GM12872 (cell line): ENCODE data around the gene DHRS3.

Source experiments
- CTCF ChIP-seq: IDR thresholded peaks from 3 replicates; pipeline ENCODE4 v1.5.1; 2011; ENCODE audit warnings: low read depth, mild to moderate bottlenecking, low read length, moderate library complexity; ENCODE audit not compliant: insufficient read depth

The DHRS3 gene

GRCh38 chr1:12574757-12575139, 43.3 kb downstream of the DHRS3 start:
- TF ChIP-seq CTCF, result no peak

GRCh38 chr1:12573015-12573825, 44.8 kb downstream of the DHRS3 start:
- no peak for TF ChIP-seq CTCF

- TF ChIP-seq CTCF, result no peak
Observed at GRCh38 chr1:12572522-12572921, 45.5 kb downstream of the DHRS3 start.

GRCh38 chr1:12570291-12570690, 47.7 kb downstream of the DHRS3 start:
- TF ChIP-seq CTCF, result no peak

- TF ChIP-seq CTCF, result no peak
Observed at GRCh38 chr1:12568009-12568767, 49.8 kb downstream of the DHRS3 start.

- TF ChIP-seq CTCF, result no peak
Observed at GRCh38 chr1:12567288-12567819, 50.7 kb downstream of the DHRS3 start.

- no peak for TF ChIP-seq CTCF
Observed at GRCh38 chr1:12566484-12567287, 51.3 kb downstream of the DHRS3 start.
